GM21447 (cell line): ENCODE data around the gene DOCK11.
"Not testable (repeated sequence)": the region's sequence is repeated elsewhere in the genome, so short reads cannot be mapped to it uniquely, and the experiment has no call there.

Experiments
- ATAC-seq: cut with Tn5 transposase; IDR thresholded peaks from one replicate; pipeline ENCODE4 v1.9.1; 2021; ENCODE audit not compliant: unreplicated experiment

DOCK11 gene

DNA sequence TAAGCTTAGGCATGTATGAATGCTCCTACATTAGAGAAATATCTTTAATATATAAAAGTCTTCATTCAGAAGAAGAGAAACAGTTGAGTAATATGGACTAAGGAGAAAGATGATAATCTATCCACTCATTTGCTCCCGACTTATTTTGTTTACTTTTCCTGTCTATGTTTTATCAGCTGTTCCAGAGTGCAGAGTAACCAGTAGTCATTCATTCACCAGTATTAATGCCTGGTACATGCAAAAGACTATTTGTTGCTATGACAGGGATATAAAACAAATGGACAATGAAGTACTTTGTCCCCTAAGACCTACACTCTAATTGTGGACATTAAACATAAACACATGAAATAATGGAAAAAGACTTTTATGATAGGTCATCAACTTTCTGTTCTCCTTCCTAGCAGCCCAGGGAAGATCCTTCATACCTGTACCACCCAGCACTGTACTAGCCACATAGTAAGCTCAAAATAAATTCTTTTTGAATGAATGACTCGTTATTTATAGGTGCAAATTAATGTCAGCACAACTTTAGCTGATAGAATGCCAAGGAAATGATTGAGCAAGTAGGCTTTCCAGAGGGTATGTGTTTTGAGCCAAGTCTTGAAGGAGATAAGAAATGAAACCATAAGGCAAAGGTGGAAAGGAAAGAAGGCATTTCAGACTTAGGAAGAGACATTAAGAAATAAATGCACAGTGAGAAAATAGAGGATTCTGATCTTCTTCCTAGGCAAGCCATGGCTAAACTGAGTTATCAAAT is 186.8 kb downstream of the DOCK11 start:
- no peak for ATAC-seq

DNA sequence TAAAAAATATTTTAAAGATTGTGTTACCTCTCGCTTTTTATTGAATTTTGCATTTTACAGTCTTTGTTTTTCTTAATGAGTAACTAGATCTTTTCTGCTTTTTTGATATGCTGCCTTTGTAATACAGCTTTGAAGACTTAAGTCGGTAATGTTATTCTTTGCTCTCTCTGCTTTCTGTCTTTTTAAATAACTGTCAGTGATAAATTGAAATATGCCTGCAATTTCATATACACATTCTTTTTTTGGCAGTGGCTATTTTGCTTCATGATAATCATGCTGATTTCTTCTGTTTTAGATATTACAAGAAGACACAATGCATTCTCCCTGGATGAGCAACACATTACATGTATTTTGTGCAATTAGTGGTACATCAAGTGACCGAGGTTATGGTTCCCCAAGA is 189.8 kb downstream of the DOCK11 start:
- no peak for ATAC-seq

DNA sequence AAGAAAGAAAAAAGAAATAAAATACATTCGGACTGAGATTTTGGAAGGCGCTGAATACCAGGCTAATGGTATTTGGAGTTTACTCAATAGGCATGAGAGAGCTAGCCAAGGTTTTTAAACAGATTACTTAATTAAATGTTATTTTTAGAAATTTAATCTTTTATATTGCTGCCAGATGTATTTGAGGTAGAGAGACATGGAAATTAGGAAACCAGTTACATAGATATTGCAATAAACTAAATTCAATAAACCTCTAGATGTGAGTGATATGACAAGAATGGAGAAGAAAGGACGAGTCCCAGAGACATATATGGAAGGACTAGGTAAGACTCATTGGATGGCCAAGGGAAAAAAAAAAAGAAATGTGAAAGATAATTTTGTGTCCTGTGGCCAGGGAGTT is 193.3 kb downstream of the DOCK11 start:
- ATAC-seq: no peak

DNA sequence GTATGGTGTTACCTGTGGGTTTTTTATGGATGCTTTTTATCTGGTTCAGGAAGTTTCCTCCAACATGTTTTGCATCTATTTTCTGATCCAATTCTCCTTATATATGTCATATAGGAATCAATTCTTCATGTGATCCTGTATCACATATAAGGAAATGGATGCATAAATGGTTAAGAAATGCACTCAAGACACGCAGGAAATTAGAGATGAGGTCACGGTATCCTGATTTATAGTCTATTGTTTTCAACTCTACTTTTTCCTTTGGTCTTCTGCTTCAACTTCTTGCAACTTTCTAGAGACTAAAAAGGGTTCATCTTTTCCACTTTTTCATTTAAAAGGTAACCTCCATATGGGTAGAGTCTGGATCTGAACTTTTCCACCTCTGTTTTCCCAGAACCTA is 198.2 kb downstream of the DOCK11 start:
- no peak for ATAC-seq

DNA sequence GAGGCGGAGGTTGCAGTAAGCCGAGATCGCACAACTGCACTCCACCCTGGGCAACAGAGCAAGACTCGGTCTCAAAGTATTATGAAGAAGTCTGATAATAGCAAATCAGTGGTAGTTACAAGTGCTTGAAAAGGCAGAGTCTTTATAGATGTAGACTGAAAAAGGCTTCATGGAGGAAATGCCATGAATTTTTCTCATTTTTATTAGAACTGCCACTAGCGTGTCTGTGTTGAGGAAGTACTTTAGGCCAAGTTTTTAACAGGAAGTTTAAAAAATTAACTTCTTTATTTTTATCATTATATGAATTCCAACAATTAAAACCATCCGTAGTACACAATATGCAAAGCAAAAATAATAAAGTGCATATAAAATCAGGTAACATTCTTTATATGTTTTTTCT is 199.0 kb downstream of the DOCK11 start:
- ATAC-seq: no peak

DNA sequence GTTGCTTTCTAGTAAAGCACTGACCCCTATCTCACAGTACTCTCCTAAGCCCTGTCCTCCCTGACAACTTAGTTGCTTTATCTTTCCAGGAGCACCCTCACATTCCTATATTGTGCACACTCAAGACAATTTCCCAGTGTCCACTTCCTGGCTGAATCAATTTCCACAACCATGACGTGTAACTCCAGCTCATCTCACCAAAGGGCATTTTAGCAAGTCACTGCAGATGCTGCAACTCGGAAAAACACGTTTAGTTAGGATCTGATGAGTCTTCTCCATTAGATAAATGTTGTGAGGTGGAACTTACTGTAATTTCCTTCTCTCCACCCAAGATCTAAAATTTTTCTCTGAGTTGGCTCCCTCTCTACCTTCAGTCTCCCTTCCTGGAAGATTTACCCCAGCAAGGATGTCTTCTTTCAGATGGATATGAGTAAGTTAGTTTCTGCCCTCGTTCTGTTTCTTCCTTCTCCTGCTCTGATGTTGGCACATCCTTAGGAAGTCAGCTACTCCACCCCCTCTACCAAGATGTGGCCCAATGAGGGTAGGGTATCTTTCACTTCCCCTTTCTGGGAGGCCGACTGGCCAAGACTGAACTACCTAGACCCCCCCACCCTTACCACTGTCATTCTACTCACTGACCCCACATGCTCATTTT is 203.0 kb downstream of the DOCK11 start:
- ATAC-seq: no peak

DNA sequence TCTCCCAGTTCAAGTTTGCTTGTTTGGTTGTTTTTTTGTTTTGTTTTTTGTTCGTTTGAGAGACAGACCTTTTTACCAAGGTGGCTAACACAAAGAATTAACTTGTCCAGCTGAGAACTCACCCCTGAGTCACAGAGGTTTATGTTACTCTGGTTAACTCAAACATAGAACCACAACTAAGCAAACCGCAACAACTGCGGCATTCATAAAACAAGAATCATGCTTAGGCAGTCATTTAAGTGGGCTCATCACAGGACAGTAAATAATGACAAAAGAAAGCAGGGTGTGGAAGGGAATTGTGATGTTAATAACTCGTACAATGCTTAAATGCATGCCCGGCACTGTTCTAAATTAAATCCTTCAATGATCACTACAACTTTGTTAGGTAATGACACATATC is 207.1 kb downstream of the DOCK11 start:
- ATAC-seq: no peak

DNA sequence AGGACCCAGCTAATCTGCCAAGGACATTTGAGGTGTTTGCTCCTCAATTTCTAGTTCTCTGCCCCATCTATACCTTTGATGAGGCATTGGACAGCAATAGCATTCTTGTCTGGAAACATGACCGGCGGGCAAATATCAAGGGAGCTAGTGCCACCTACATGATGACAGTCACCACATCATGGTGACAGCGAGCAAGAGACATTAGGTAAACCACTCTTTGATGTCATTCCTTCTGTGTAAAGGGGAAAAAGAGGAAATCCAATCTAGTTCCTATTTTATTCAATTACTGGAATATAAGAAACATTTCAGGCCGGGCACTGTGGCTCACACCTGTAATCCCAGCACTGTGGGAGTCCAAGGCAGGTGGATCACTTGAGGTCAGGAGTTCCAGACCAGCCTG is 211.1 kb downstream of the DOCK11 start:
- no peak for ATAC-seq

DNA sequence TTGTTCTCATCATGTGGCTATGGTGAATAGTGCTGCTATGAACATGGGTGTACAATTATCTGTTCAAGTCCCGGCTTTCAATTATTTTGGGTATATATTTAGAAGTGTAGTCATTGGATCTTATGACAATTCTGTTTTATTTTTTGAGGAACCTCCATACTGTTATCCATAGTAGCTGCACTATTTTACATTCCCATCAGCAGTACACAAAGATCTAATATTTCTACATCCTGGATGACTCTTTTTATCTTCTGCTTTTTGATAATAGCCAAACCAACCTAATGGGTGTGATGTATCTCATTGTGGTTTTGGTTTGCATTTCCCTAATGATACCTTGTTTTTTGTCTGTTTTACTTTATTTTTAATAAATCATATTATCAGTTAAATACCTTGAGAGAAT is 218.9 kb downstream of the DOCK11 start:
- ATAC-seq: no peak

DNA sequence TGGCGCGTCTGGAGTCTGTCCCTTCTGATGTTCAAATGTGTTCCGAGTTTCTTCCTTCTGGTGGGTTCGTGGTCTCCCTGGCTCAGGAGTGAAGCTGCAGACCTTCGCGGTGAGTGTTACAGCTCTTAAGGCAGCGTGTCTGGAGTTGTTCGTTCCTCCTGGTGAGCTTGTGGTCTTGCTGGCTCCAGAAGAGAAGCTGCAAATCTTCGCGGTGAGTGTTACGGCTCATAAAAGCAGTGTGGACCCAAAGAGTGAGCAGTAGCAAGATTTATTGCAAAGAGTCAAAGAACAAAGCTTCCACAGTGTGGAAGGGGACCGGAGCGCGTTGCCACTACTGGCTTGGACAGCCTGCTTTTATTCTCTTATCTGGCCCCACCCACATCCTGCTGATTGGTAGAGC is 220.3 kb downstream of the DOCK11 start:
- not testable (repeated sequence) for ATAC-seq

DNA sequence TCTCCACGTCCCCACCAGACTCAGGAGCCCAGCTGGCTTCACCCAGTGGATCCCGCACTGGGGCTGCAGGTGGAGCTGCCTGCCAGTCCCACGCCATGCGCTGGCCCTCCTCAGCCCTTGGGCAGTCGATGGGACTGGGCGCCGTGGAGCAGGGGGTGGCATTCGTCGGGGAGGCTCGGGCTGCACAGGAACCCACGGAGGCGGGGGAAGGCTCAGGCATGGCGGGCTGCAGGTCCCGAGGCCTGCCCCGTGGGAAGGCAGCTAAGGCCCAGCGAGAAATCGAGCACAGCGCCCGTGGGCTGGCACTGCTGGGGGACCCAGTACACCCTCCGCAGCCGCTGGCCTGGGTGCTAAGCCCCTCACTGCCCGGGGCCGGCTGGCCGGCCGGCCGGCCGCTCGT is 221.2 kb downstream of the DOCK11 start:
- not testable (repeated sequence) for ATAC-seq

DNA sequence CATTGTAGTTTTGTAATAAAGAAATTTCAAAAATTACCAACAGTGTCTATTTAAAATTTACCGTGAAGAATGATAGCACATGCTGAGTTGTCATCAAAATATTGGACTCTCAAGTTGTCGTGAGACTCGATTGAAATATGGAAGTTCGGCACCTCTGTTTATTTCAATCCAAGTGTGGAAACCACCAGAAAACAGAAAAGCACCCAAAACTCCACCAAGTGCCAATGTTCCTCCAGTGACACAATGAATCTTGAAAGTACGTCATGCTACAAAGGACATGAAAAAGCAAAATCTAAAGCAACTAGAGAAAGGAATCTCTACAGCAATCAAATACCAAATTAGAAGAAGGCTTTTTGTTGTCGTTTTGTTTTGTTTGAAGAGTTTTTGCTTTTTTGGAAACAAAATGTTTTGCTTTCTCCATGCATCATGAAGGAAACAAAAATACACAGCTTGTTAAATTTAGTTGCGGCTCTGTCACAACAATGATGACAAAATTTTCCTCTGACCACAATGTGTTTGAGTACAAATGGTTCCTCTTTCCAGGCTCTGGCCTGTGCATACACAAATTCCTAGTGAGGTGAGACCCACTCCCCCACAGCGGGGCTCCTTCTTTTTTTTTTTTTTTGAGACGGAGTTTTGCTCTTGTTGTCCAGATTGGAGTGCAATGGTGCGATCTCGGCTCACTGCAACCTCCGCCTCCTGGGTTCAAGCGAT is 222.2 kb downstream of the DOCK11 start:
- no peak for ATAC-seq

DNA sequence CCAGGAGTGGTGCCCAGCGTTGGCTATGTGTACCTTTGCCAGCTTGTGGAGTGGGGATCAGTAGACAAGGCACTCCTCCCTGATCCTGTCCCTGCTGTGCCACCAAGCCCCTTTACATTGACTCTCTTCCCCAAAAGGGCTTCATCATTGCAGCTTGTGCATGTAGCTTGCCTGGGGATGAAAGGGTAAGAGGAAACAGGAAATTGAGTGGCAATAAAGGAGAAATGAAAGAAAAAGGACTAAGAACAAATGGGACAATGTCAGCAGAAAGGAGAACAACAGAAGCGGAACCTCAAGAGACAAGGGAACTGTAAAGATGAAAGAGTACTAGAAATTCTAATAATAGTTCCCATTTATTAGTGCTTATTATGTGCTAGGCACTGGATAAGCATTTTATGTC is 223.1 kb downstream of the DOCK11 start:
- ATAC-seq: no peak

DNA sequence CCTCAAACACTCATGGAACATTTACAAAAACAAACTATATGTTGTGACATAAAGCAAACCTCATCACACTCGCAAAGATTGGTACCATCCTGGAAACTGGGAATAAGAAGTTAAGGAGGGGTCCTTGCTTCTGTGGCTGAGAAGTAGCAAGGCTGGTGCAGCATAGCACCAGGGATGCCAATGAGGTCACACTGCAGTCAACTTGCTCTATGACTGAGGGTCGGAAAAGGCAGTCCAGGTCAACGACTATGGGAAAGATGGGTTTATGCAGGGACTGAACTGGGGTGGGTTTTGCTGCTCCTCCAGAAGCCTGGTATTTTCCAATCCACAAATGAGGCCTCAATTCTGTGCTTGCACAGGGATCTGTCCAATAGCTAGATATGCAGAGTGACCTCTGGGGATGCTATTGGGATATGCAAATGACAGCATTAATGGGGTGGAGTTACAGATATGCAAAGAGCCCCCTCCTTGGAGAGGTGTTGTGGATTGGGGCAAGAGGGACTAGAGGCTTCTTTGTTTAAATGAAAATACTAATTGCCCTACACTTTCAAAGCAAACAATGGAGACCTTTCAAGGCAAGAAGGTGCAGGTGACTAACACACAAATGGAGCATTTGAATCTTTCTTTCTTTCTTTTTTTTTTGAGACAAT is 224.6 kb downstream of the DOCK11 start:
- ATAC-seq: no peak

DNA sequence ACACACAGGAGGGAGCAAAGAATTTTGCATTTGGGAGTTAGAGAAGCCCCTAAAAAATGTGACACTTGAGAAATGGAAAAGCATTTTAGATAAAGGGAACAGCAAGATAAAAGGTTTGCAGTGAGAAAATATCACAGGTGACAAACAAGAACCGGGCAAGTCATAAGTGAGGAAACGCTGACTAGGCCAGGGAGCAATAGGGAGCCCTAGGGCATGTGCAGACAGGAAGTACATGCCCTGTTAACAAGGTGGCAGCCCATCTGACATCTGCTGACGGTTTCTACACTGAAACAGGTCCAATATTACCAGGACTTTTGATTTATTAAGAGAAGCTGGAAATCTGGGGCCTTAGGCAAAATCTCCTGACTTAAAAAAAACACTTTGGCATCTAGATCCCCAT is 227.8 kb downstream of the DOCK11 start:
- ATAC-seq: no peak

DNA sequence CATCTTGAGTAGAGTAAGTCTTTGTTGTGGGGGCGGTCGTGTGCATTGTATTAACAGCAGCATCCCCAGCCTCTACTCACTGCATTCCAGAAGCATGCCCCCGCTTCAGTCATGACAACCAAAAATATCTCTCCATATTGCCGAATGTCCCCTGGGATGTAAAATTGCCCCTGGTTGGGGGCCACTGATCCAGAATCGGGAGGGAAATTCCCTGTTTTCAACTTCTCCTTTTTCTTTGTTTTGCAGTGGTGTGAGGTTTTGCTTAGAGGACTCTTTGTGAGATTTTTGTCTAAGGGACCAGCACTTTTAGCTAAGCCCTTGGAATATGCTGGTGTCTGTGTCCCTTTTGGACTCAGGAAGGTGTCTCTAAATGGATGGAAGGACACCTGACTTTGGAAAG is 228.8 kb downstream of the DOCK11 start:
- no peak for ATAC-seq

DNA sequence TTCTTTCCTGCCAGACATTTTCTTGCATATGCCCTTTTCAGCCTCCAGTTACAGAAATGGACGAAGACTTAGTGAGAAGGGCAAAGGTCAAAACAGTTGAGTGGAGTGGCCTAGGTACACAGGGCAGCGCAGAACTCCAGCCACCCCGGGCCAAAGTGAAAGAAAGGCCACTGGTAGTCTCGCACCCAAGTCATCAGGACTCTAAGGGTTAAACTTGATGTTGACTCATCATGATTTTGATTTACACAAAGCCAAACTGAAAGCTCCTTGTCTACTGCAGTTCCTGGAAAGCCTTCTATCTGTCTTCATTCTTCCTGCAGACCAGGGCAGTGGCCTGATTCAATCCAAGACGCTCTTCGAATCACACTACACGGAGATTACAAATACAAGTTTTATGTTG is 229.2 kb downstream of the DOCK11 start:
- ATAC-seq: no peak

DNA sequence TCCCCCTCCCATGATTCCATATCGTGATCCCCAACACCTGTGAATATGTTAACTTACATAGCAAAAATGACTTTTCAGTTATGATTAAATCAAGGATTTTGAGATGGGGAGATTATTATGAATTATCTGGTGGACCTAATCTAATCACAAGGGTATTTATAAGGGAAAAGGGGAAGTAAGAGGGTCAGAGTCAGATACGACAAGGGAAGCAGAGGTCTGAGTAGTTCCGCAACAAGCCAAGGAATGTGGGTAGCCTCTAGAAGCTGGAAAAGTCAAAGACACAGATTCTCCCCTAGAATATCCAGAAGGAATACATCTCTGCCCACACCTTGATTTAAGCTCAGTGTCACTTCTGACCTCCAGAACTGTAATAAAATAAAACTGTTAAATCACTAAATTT is 230.8 kb downstream of the DOCK11 start:
- ATAC-seq: no peak

DNA sequence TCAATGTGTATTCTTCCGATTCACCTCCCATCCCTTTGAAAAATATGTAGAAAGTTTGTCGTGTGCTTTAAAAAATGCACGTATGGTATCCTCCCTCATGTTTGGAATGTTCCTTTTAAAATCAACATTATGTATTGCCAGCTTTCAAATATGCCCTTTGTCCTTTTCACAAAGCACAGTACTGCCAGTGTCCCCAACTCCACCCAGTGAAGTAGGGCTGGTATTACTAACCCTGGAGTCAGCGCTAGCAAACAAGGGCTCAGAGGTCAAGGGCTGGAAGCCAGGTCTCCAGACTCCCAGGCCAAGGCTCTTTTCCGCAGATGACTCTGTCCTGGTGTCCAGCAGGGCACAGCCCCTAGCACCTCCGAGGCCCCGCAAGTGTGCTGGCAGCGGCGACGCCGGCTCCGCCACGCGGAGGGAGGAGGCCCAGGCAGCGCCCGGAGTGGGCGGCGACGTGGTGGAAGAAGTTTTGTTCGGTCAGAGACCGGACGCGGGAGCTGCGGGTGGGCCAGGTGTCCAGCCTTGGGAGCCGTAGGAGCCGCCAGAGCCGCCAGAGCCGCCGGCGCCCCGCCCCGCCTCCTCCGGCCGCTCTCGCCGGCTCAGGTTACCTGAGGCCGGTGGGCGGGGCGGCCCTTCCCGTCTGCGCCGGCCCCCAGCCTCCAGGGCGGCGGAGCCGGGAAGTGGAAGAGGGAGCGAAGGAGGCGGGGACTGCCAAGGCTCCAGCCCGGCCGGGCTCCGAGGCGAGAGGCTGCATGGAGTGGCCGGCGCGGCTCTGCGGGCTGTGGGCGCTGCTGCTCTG is 231.5 kb downstream of the DOCK11 start, which contains the start of gene IL13RA1:
IL13RA1 (plus strand) TSS at position 720 of the 799 bp plus-strand sequence; CDS start at position 753, 33 bp downstream.
- ATAC-seq: peak; percentile 59

DNA sequence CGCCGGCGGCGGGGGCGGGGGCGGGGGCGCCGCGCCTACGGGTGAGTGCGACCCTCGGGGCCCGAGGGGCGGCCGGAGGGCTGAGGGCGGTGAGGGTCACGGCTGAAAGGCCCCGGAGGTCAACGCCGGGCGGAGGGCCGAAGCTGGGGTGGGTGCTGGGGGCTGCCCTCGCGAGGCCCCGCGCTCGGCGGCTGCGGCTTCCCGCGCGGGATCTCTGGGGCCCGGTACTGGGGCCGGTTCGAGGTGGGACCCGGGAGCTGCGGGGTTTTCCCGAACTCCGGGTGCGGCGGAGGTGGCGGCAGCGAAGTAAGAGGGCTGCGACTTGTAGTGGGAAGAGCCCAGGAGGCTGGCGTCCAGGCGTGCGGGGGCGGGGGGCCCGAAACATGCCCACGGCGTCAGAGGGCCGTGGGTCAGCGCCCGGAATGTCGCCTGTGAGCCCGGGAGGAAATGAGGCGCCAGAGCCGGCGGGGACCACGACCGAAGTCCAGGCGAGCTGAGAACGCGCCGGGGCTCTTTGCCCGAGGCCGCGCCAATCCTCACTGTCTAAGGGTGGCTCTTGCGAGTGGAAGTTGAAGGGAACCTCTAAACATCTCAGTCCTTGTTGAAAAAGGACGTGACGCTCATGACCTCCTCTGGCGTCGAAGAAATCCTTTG is 232.2 kb downstream of the DOCK11 start:
- ATAC-seq: no peak
